Measurements from ENCODE around the gene BEND7.
A peak's percentile ranks its signal among the peaks of the same experiment; 100 is the strongest.
"Not testable (repeated sequence)": the region's sequence is repeated elsewhere in the genome, so short reads cannot be mapped to it uniquely, and the experiment has no call there.

The BEND7 gene

GRCh38 chr10:13481690-13482089 lies 47.1 kb downstream of the BEND7 start:
- no peak for DNase-seq (ENCODE audit: low read depth)

- DNase-seq (ENCODE audit: low read depth), result no peak
Measured at GRCh38 chr10:13475124-13475523, 53.7 kb downstream of the BEND7 start.

- DNase-seq (ENCODE audit: low read depth), result no peak
Measured at GRCh38 chr10:13473986-13474385, 54.8 kb downstream of the BEND7 start.

- no peak for DNase-seq (ENCODE audit: low read depth)
Measured at GRCh38 chr10:13472359-13472758, 56.5 kb downstream of the BEND7 start.

- no peak for DNase-seq (ENCODE audit: low read depth)
Measured at GRCh38 chr10:13470270-13470669, 58.5 kb downstream of the BEND7 start.

GRCh38 chr10:13462551-13462950 lies 66.3 kb downstream of the BEND7 start:
- no peak for DNase-seq (ENCODE audit: low read depth)

- DNase-seq (ENCODE audit: low read depth), result no peak
Measured at GRCh38 chr10:13458687-13459012, 70.2 kb downstream of the BEND7 start.

GRCh38 chr10:13457958-13458686 lies 70.7 kb downstream of the BEND7 start:
- no peak for DNase-seq (ENCODE audit: low read depth)

- no peak for DNase-seq (ENCODE audit: low read depth)
Measured at GRCh38 chr10:13453896-13454295, 74.9 kb downstream of the BEND7 start.

GRCh38 chr10:13450069-13450468 lies 78.7 kb downstream of the BEND7 start:
- DNase-seq (ENCODE audit: low read depth), result no peak

GRCh38 chr10:13449296-13449695 lies 79.5 kb downstream of the BEND7 start:
- DNase-seq (ENCODE audit: low read depth), result no peak

- no peak for DNase-seq (ENCODE audit: low read depth)
Measured at GRCh38 chr10:13448216-13448615, 80.6 kb downstream of the BEND7 start.

- no peak for DNase-seq (ENCODE audit: low read depth)
Measured at GRCh38 chr10:13445656-13446400, 83.0 kb downstream of the BEND7 start.

GRCh38 chr10:13441476-13441875 lies 87.3 kb downstream of the BEND7 start:
- no peak for DNase-seq (ENCODE audit: low read depth)

GRCh38 chr10:13440185-13441061 lies 88.4 kb downstream of the BEND7 start:
- peak; percentile 44 for DNase-seq (ENCODE audit: low read depth)

GRCh38 chr10:13439313-13440184 lies 89.3 kb downstream of the BEND7 start:
- DNase-seq (ENCODE audit: low read depth), result no peak

GRCh38 chr10:13437026-13437555 lies 91.7 kb downstream of the BEND7 start:
- no peak for DNase-seq (ENCODE audit: low read depth)

GRCh38 chr10:13427943-13428342 lies 100.9 kb downstream of the BEND7 start:
- not testable (repeated sequence) for DNase-seq (ENCODE audit: low read depth)

GRCh38 chr10:13425397-13425796 lies 103.4 kb downstream of the BEND7 start:
- DNase-seq (ENCODE audit: low read depth), result no peak

GRCh38 chr10:13422800-13423199 lies 106.0 kb downstream of the BEND7 start:
- DNase-seq (ENCODE audit: low read depth), result no peak

GRCh38 chr10:13421382-13421917 lies 107.4 kb downstream of the BEND7 start:
- no peak for DNase-seq (ENCODE audit: low read depth)
